Activated CD8-positive, alpha-beta T cell treated with anti-CD3 and anti-CD28 coated beads, Interleukin-2, amount 10 ng/mL, durations not matched to agents 7 days and 5 days (primary cell): ENCODE measurements around the gene MRI1. TPM values are rescaled to one million over a fixed set of nuclear protein-coding genes. Genes with fewer than 3 reads are reported as not detected.
A peak's percentile ranks its signal among the peaks of the same experiment; 100 is the strongest.
"Not testable (repeated sequence)": the region's sequence is repeated elsewhere in the genome, so short reads cannot be mapped to it uniquely, and the experiment has no call there.

Experiments used
- ATAC-seq: fragments of 150-1000 bp; cut with Tn5 transposase; one replicate; pipeline ENCODE4 v1.10.0; 2021; ENCODE audit warnings: moderate library complexity
- CTCF ChIA-PET: fragments of 350-600 bp; sonication (Branson Sonifier 250); formaldehyde crosslinking; loops from one replicate; lab custom pipeline; 2021; ENCODE audit warnings: antibody characterized with exemption; lab: Charles Lee
- POLR2A ChIA-PET: fragments of 350-600 bp; sonication (Branson Sonifier 250); formaldehyde crosslinking; loops from one replicate; lab custom pipeline; 2021; ENCODE audit warnings: antibody characterized with exemption; lab: Charles Lee
- DNase-seq: peaks from one replicate; pipeline ENCODE4 v3.0.0-alpha.2; 2020
- H3K27ac Mint-ChIP-seq: one replicate; pipeline ENCODE4 v1.8.0; 2021; ENCODE audit warnings: mild to moderate bottlenecking, mixed read lengths
- H3K27me3 Mint-ChIP-seq: one replicate; pipeline ENCODE4 v1.8.0; 2021; ENCODE audit warnings: low read depth, mixed read lengths
- H3K36me3 Mint-ChIP-seq: one replicate; pipeline ENCODE4 v1.8.0; 2021; ENCODE audit warnings: low read depth, mixed read lengths
- H3K4me1 Mint-ChIP-seq: one replicate; pipeline ENCODE4 v1.8.0; 2021; ENCODE audit warnings: low read depth, mixed read lengths
- H3K4me3 Mint-ChIP-seq: one replicate; pipeline ENCODE4 v1.8.0; 2021; ENCODE audit warnings: mild to moderate bottlenecking, mixed read lengths
- H3K9me3 Mint-ChIP-seq: one replicate; pipeline ENCODE4 v1.8.0; 2022; ENCODE audit warnings: mixed read lengths; ENCODE audit not compliant: insufficient read depth
- total RNA-seq, 2 experiments: library from RNA; stranded (reverse); gene quantifications; one replicate each; pipeline ENCODE4 v1.2.3, GENCODE V29; 2021

The MRI1 gene
- total RNA-seq, 2 experiments from 2014 or later, result 47.8 to 50.6 TPM

- DNase-seq, result no peak
- ChIA-PET CTCF (no interaction called here), POLR2A (interaction anchor here (1.5 kb wide), 1 partner anchor 9 kb away, joined by 5 read pairs; no protein-coding TSS in a partner anchor)
- Mint-ChIP-seq H3K4me3 (no peak overlapping the region), H3K36me3 (peaks cover 42% of the 10 kb centered on the region), H3K27ac (no peak overlapping the region), H3K27me3 (no peaks in the 10 kb centered on the region), H3K4me1 (peaks cover 27% of the 10 kb centered on the region), H3K9me3 (no peaks in the 10 kb centered on the region)
- ATAC-seq, result no peak
Measured at GRCh38 chr19:13778847-13779246, 14.5 kb downstream of the MRI1 start.

GRCh38 chr19:13779794-13780193 is 15.5 kb downstream of the MRI1 start:
- H3K4me3 Mint-ChIP-seq, ATAC-seq, H3K27ac Mint-ChIP-seq, H3K27me3 Mint-ChIP-seq, H3K9me3 Mint-ChIP-seq, DNase-seq: not testable (repeated sequence)
- H3K36me3 Mint-ChIP-seq, result peaks cover 37% of the 10 kb centered on the region
- ChIA-PET CTCF (interaction anchor here (1.5 kb wide), 1 partner anchor 83 kb away, joined by 6 read pairs; no protein-coding TSS in a partner anchor), POLR2A (interaction anchor here (1.5 kb wide), 1 partner anchor 8 kb away, joined by 5 read pairs; no protein-coding TSS in a partner anchor)
- H3K4me1 Mint-ChIP-seq, result peaks cover 27% of the 10 kb centered on the region

DNA sequence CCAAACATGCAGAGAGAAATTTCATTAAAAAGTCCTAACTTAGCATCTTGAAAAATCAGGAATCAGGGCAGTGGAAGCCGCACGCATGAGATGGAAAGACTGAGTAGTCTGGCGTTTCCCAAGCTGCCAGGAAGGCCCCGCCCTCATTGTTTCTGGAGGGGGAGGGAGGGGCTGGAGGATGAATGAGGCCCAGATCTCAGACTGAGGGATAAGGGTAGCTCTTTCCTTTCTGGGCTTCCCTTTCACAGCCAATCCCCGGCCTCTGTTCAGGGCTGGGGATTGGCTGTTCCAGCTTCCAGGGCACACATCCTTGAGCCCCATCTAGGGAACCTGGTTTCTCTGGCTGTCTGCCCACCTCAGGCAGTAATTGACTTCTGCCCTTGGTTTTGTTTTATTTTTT is 17.2 kb downstream of the MRI1 start:
- H3K9me3 Mint-ChIP-seq, result no peaks in the 10 kb centered on the region
- no peaks in the 10 kb centered on the region for H3K27me3 Mint-ChIP-seq
- no peak for ATAC-seq
- peaks cover 19% of the 10 kb centered on the region for H3K4me1 Mint-ChIP-seq
- POLR2A ChIA-PET, result no interaction called here
- CTCF ChIA-PET, result no interaction called here
- H3K4me3 Mint-ChIP-seq, result no peak overlapping the region
- H3K27ac Mint-ChIP-seq, result no peak overlapping the region
- DNase-seq, result no peak
- H3K36me3 Mint-ChIP-seq, result peaks cover 23% of the 10 kb centered on the region

GRCh38 chr19:13782537-13782936 is 18.2 kb downstream of the MRI1 start:
- no peak for ATAC-seq
- Mint-ChIP-seq H3K4me1 (peaks cover 24% of the 10 kb centered on the region), H3K4me3 (no peak overlapping the region), H3K36me3 (peaks cover 20% of the 10 kb centered on the region), H3K9me3 (no peaks in the 10 kb centered on the region), H3K27ac (no peak overlapping the region), H3K27me3 (no peaks in the 10 kb centered on the region)
- CTCF ChIA-PET, result interaction anchor here (3.2 to 3.5 kb wide), 2 partner anchors 54 to 80 kb away, joined by 16 to 71 read pairs; no protein-coding TSS in a partner anchor
- POLR2A ChIA-PET, result no interaction called here
- no peak for DNase-seq

- peaks cover 37% of the 10 kb centered on the region for H3K4me1 Mint-ChIP-seq
- H3K4me3 Mint-ChIP-seq, result no peak overlapping the region
- H3K27me3 Mint-ChIP-seq, result no peaks in the 10 kb centered on the region
- H3K36me3 Mint-ChIP-seq, result peaks cover 7% of the 10 kb centered on the region
- no peaks in the 10 kb centered on the region for H3K9me3 Mint-ChIP-seq
- ATAC-seq (no peak), DNase-seq (no peak)
- ChIA-PET POLR2A (interaction anchor here (1.2 to 1.7 kb wide), 5 partner anchors 9 to 80 kb away, joined by 3 to 7 read pairs (median 5); no protein-coding TSS in a partner anchor), CTCF (interaction anchor here (0.7 to 3.5 kb wide), 10 partner anchors 9 to 194 kb away, joined by 3 to 71 read pairs (median 5); partner anchors contain the start of genes C19orf53 and ZSWIM4)
- H3K27ac Mint-ChIP-seq, result no peak overlapping the region
Measured at GRCh38 chr19:13783565-13784500, 19.5 kb downstream of the MRI1 start.

DNA sequence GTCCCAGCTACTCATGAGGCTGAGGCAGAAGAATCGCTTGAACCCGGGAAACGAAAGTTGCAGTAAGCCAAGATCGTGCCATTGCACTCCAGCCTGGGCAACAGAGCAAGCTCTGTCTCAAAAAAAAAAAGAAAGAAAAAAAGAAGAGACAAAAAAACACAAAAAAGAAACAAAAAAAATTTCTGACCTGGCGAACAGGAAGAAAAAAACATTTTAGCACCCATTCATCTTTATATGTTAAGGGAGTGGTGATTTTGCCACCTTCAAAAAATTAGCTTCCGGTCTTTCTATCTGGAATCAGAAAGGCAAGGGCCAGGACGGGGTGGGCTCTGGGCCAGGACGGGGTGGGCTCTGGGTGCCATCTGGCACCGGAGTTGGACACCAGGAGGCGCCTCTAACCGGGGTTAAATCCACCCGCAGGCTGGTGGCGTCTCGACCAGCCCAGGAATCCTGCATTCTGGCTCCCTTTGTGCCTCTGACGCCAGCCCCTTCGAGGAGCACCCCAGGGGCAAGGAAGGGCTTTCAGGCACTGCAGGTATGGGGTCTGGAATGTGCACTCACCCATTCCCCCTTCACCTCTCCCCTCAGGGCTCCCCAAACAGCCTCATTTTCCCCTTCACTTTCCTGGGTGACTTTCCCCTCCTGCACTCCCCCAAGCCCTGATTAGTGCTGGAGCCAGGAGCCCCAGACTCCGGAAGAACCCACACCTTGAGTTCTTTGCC is 20.6 kb downstream of the MRI1 start:
- Mint-ChIP-seq H3K36me3 (no peaks in the 10 kb centered on the region), H3K9me3 (no peaks in the 10 kb centered on the region), H3K4me1 (peaks cover 43% of the 10 kb centered on the region), H3K4me3 (peak overlapping the region; percentile 31), H3K27ac (peak overlapping the region; percentile 72), H3K27me3 (no peaks in the 10 kb centered on the region)
- peak; percentile 64 for ATAC-seq
- ChIA-PET POLR2A (interaction anchor here (1.2 to 2.0 kb wide), 9 partner anchors 10 to 79 kb away, joined by 3 to 10 read pairs (median 4); partner anchors contain the start of gene ZSWIM4), CTCF (interaction anchor here (0.7 to 3.5 kb wide), 13 partner anchors 10 to 169 kb away, joined by 3 to 71 read pairs (median 4); partner anchors contain the start of genes C19orf53, MRI1 and ZSWIM4)
- DNase-seq, result peak; percentile 81

- CTCF ChIA-PET, result interaction anchor here (1.1 to 5.4 kb wide), 6 partner anchors 15 to 75 kb away, joined by 3 to 70 read pairs (median 7); partner anchors contain the start of gene C19orf53
- H3K9me3 Mint-ChIP-seq, result no peaks in the 10 kb centered on the region
- ATAC-seq, result peak; percentile 38
- no peaks in the 10 kb centered on the region for H3K27me3 Mint-ChIP-seq
- peak overlapping the region; percentile 22 for H3K4me3 Mint-ChIP-seq
- POLR2A ChIA-PET, result interaction anchor here (0.6 to 4.2 kb wide), 9 partner anchors 8 to 75 kb away, joined by 3 to 36 read pairs (median 7); a partner anchor contains a TSS
- peak; percentile 62 for DNase-seq
- no peaks in the 10 kb centered on the region for H3K36me3 Mint-ChIP-seq
- peaks cover 52% of the 10 kb centered on the region for H3K4me1 Mint-ChIP-seq
- peak overlapping the region; percentile 100 for H3K27ac Mint-ChIP-seq
Measured at GRCh38 chr19:13788991-13789390, 24.7 kb downstream of the MRI1 start.

DNA sequence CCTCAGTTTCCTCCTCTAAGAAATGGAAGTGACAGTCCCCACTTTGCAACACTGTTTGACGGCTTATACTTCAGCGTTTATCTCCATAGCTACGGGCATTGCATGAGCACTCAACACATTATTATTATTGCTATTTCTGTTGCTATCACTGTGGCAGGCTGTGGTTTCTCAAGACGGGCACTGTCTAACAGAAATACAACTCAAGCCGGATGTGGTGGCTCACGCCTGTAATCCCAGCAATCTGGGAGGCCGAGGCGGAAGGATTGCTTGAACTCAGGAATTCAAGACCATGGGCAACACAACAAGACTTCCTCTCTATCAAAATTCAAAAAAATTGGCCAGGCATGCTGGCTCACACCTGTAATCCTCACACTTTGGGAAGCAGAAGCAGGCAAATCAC is 26.0 kb downstream of the MRI1 start:
- CTCF ChIA-PET, result interaction anchor here (0.6 to 5.4 kb wide), 2 partner anchors 72 to 628 kb away, joined by 3 to 70 read pairs; no protein-coding TSS in a partner anchor
- DNase-seq (peak; percentile 31), ATAC-seq (no peak)
- Mint-ChIP-seq H3K27me3 (no peaks in the 10 kb centered on the region), H3K4me1 (peaks cover 48% of the 10 kb centered on the region), H3K36me3 (no peaks in the 10 kb centered on the region), H3K9me3 (no peaks in the 10 kb centered on the region), H3K4me3 (no peak overlapping the region), H3K27ac (peak overlapping the region; percentile 83)
- POLR2A ChIA-PET, result interaction anchor here (4.2 kb wide), 1 partner anchor 57 kb away, joined by 28 read pairs; no protein-coding TSS in a partner anchor

GRCh38 chr19:13793317-13793716 is 29.0 kb downstream of the MRI1 start:
- CTCF ChIA-PET, result interaction anchor here (2.0 kb wide), 1 partner anchor 43 kb away, joined by 8 read pairs; no protein-coding TSS in a partner anchor
- not testable (repeated sequence) for H3K9me3 Mint-ChIP-seq, H3K36me3 Mint-ChIP-seq, DNase-seq, H3K27me3 Mint-ChIP-seq, H3K27ac Mint-ChIP-seq, ATAC-seq, H3K4me3 Mint-ChIP-seq
- peaks cover 49% of the 10 kb centered on the region for H3K4me1 Mint-ChIP-seq
- POLR2A ChIA-PET, result interaction anchor here (1.3 kb wide), 1 partner anchor 46 kb away, joined by 4 read pairs; no protein-coding TSS in a partner anchor

- no peak for DNase-seq
- Mint-ChIP-seq H3K9me3 (no peaks in the 10 kb centered on the region), H3K4me3 (peak overlapping the region; percentile 100), H3K27ac (peak overlapping the region; percentile 93), H3K4me1 (peaks cover 38% of the 10 kb centered on the region), H3K36me3 (no peaks in the 10 kb centered on the region), H3K27me3 (no peaks in the 10 kb centered on the region)
- no peak for ATAC-seq
- POLR2A ChIA-PET, result interaction anchor here (0.8 to 3.1 kb wide), 5 partner anchors 9 to 68 kb away, joined by 4 to 25 read pairs (median 5); no protein-coding TSS in a partner anchor
- CTCF ChIA-PET, result interaction anchor here (0.8 to 5.9 kb wide), 3 partner anchors 42 to 86 kb away, joined by 3 to 42 read pairs (median 8); no protein-coding TSS in a partner anchor
Measured at GRCh38 chr19:13794398-13794756, 30.1 kb downstream of the MRI1 start.
